RPMI7951 (cell line): Measurements from ENCODE around the gene ABCD3. TPM values are rescaled to one million over a fixed set of nuclear protein-coding genes. Genes with fewer than 3 reads are reported as not detected.

Experiments used
- DNase-seq: peaks from one replicate; pipeline ENCODE4 v3.0.0-alpha.2; 2012; ENCODE audit warnings: low read depth
- total RNA-seq: library from RNA; depleted of rRNA; stranded (reverse); fragments of >200 nt; shearing (Covaris generic); gene quantifications from 2 replicates; pipeline ENCODE4 v1.2.3, GENCODE V29; 2014

The ABCD3 gene
- total RNA-seq, 1 experiment from 2014 or later, result 60.8 TPM

DNA sequence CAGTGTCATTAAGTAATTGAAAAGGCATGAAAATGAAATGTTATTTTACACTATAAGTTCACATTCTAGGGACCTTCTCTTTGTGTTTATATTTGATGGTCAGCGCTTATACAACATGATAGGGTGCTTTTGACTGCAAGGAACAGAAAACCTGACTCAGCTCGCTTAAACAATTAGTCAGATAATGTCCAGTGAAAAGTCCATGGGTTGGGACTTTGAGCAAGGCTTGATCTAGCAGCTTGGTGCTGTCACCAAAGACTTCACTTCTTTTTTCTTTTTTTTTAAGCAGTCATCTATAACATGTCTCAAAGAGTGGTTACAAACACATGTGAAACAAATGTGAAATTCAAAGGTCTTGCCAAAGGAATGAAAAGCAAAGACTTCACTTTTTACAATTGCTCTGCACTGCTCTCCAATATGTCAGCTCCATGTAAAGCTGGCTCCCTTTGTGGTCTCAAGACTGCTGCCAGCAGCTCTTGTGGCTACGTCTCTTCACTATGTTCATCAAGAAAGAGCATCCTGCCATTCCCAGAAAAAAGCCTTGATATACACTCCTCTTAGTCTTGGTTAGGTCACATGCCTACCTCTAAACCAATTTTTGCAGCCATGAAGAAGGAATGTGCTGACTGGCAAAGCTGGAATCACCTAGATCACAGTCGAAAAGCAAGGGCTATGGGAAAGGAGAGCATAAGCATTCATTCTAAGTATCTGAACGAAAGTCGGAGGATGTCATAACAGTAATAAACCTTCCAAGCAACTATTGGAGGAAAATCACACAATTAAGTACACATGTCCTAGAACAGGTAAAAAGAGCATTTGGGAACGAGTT, 108.2 kb downstream of the ABCD3 start:
- DNase-seq, result peak; percentile 53

- peak; percentile 57 for DNase-seq
Observed at GRCh38 chr1:94527447-94528031, 109.3 kb downstream of the ABCD3 start.

DNA sequence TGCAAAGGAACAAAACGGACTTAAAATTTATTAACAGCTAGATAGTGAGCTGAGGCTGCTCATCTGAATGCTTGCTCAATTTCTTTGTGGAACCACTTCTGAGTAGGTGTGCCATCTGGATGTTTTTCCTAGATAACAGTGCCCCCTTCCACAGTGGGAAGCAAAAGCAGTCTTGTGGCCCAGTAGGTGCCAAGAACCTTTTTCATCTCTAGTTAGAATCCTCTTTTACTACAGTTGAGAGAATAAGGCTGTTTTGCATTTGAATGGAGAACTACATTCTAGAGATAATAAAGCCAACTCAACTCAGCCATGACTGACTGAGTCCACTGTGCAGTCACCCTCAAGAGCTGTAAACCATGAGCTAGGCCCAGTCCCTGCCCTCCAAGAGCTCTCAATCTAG, 110.1 kb downstream of the ABCD3 start:
- DNase-seq, result peak; percentile 35

GRCh38 chr1:94528826-94529225, 110.6 kb downstream of the ABCD3 start:
- DNase-seq, result no peak

- DNase-seq, result no peak
Observed at GRCh38 chr1:94529416-94529815, 111.2 kb downstream of the ABCD3 start.

DNA sequence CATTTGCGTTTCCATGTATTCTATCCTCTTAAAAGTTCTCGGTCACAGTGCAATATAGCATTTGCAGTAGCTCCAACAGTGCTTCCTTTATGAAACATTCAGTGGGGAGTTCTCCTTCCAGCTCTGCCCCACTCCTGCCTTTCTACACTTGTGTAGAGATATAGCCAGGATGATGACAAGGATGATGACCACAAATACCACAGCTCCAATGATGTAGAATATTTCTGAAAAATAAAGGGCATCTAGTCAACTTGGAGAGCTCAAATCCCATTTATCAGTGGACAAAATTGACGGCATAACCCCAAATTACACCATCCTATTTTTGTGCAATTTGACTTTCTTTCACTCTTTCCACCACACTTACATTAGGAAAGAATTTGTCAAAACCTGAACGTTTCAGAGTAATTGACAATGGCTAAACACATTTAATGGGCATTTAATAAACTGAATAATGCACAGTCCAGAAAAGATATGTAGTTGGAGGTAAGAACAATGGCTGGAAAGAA, 112.2 kb downstream of the ABCD3 start:
- peak; percentile 21 for DNase-seq

- DNase-seq, result no peak
Observed at GRCh38 chr1:94531664-94532063, 113.5 kb downstream of the ABCD3 start.

- DNase-seq, result peak; percentile 44
Observed at GRCh38 chr1:94532077-94532476, 113.9 kb downstream of the ABCD3 start.

- DNase-seq, result no peak
Observed at GRCh38 chr1:94535095-94535494, 116.9 kb downstream of the ABCD3 start.

DNA sequence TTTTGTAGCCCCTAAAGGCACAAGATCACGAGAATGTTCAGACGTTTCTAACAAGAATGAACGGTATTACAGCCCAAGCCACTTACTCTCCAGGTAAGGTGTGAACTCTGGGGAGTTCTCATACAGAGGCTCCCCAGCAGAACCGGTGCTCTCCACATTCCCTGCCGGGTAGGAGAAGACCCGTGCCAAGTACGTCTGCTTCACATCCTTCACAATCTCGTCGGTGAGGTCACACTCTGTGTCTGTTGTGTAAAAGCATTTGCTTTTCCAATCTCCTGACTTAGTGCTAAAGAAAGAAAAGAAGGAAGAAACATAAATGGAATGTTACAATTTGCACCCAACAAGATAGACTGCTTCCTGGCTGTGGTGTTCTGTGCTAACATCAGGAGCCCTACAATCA, 117.7 kb downstream of the ABCD3 start:
- DNase-seq, result no peak

GRCh38 chr1:94537254-94537653, 119.1 kb downstream of the ABCD3 start:
- no peak for DNase-seq

DNA sequence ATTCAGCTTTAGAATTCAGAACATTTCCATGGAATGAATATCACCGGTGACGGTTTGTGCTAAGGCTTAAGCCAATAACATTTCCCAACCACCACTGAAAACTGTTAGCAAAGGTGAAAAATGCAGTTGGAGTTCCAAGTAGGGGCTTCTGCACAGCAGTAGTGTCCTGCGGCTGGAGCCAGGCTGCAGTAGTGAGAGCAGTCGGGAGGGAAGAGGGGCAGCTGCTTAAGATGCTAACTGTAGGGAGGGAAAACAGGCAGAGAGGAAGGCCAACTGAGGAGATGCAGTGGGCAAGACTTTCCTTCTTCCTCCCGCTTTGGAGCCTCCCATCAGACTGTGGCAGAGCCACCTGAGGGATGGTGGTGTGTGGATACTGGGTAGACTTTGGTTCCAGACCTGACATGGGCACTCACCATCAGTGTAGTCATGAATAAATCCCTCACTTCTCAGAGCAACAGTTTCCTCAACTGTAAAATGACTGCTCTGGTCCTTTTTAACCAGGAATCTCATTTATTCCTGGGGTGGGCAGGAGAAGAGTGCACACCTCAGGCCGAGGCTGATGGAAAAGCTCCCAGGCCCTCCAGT, 120.1 kb downstream of the ABCD3 start:
- DNase-seq, result peak; percentile 28

DNA sequence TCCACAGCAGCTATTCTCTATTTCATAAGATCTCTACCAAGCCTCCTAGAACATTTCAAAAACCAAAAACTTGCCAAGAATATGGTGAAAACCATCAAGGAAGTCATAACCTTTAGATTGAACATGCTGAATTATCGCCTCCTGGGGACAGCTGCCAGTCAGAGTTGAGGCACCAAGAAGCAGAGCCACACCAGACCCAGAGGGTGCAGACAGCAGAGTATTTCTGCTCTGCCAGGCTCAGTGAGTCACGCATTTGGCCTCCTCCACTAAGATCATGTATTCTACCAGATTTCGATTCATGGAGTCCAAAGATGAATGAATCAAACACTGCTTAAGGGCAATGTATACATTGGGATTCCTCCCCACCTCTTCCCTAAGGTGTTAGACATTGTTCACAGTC, 121.3 kb downstream of the ABCD3 start:
- peak; percentile 82 for DNase-seq

GRCh38 chr1:94540440-94541245, 122.5 kb downstream of the ABCD3 start:
- peak; percentile 28 for DNase-seq

GRCh38 chr1:94541246-94542087, 123.3 kb downstream of the ABCD3 start, which contains the start of gene F3:
Gene F3 (minus strand): TSS chr1:94541759. CDS start chr1:94541636, 123 bp downstream.
- peak; percentile 94 for DNase-seq

GRCh38 chr1:94542088-94542870, 124.1 kb downstream of the ABCD3 start:
- peak; percentile 96 for DNase-seq

- peak; percentile 81 for DNase-seq
Observed at GRCh38 chr1:94543001-94543400, 124.8 kb downstream of the ABCD3 start.

DNA sequence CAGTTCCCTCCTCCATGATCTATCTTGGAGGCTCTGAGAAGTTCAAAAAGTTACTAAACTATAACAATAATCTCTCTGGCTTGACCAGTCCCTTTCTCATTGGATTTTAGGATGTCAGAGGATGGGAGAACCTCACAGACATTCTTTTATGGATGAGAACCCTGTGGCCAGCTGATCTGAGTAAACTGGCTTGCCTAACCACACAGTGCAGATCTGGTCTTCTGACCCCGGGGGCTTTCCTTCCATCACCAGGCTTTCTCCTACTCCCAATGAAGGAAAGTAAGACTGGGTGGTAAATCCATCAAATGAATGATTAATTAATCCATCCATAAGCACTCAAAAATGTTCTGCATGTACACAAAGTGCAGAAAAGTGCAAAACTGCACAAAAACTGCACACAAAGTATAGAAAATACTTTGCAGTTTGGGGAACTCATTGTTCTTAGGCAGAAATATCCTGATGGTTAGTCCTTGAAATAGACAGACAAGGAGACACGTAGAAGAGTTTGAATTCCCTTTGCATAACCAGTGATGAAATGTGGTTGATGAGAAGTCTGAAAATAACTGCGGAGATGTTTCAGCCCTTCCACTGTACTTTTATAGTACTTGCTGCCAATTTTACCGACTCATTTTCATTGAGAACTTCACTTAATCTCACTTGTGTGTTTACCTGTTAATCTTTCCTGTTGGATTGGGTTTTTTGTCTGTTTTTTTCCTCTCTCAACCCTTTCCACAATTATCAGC, 125.9 kb downstream of the ABCD3 start:
- peak; percentile 77 for DNase-seq
